Activated gamma-delta T cell treated with Interleukin-2 at 50 U/mL for 16 hours (primary cell): Measurements from ENCODE around the gene TSGA10IP.

ENCODE experiments used
- DNase-seq: peaks from one replicate; pipeline ENCODE4 v3.0.0-alpha.2; 2020

TSGA10IP gene

DNA sequence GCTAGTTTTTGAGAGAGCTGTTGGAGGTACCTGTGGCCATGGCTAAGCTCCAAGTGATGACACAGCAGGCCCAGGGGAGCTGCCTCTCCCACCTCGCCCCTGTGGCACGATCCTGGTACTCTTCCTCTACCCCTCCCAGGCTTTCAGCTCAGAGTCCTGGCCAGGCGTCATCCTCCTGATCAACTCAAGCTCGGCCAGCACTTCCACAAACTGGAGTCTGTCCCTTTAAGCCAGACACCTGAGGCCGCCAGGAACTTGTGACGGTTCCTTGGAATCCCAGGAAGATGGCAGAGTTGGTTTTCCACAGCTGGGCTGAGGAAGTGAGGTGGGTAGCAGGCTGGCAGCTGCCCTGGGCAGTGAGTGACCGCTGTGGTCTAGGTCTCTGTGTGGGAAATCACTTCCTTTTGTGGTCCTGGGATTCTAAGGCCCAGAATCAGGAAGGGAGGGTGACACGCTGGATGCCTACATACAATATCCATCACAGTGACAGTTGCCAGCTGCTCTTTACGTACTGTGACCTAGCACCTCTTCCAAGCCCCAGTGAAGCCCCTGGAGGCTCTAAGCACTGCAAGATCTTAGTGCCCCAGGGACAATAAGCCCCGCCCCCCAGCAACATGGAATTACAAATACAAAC, 63.3 kb downstream of the TSGA10IP start:
- DNase-seq: no peak
